Kidney (tissue), 14 donors: ENCODE results near the gene STAU1. TPM values are rescaled to one million over a fixed set of nuclear protein-coding genes. Genes with fewer than 3 reads are reported as not detected.
"Not testable (repeated sequence)": the region's sequence is repeated elsewhere in the genome, so short reads cannot be mapped to it uniquely, and the experiment has no call there.

Experiments used
- DNase-seq, 5 donors: peaks; one replicate each; pipeline ENCODE4 v3.0.0-alpha.2; 2013 to 2020
- FAIRE-seq: peaks from 2 replicates; lab custom pipeline; 2012; peaks lifted over from hg19 to GRCh38; lab: Jason Lieb, UNC
- H3K27ac ChIP-seq, 2 donors: one replicate each; pipeline ENCODE4 v1.7.0; 2013; ENCODE audit warnings: low read depth in 2 of 2, low read length in 2 of 2, inconsistent platforms in 1 of 2
- H3K27me3 ChIP-seq: one replicate; pipeline ENCODE4 v1.7.1; 2013; ENCODE audit warnings: low read length, inconsistent platforms; ENCODE audit not compliant: control insufficient read depth, insufficient read depth
- H3K36me3 ChIP-seq, 3 donors: one replicate each; pipeline versions ENCODE4 v1.7.0 to v1.7.1; 2013; ENCODE audit warnings: low read length in 3 of 3, control low read depth in 1 of 3, inconsistent platforms in 1 of 3; ENCODE audit not compliant: insufficient read depth in 3 of 3, control insufficient read depth in 2 of 3
- H3K4me1 ChIP-seq, 3 donors: one replicate each; pipeline versions ENCODE4 v1.7.0 to v1.7.1; 2013; ENCODE audit warnings: low read length in 3 of 3, inconsistent platforms in 1 of 3, low read depth in 1 of 3; ENCODE audit not compliant: control insufficient read depth in 2 of 3, insufficient read depth in 2 of 3
- H3K4me3 ChIP-seq, 3 donors: one replicate each; pipeline versions ENCODE4 v1.7.0 to v1.8.1; 2013; ENCODE audit warnings: low read length in 3 of 3, control low read depth in 1 of 3, inconsistent platforms in 1 of 3
- H3K9ac ChIP-seq, 3 donors: one replicate each; pipeline versions ENCODE4 v1.7.0 to v1.7.1; 2013; ENCODE audit warnings: low read length in 3 of 3, control low read depth in 1 of 3, inconsistent platforms in 1 of 3
- H3K9me3 ChIP-seq, 3 donors: one replicate each; pipeline versions ENCODE4 v1.7.0 to v1.7.1; 2013; ENCODE audit warnings: low read length in 3 of 3, control low read depth in 1 of 3, inconsistent platforms in 1 of 3; ENCODE audit not compliant: control insufficient read depth in 2 of 3, insufficient read depth in 1 of 3
- CTCF ChIP-seq: IDR thresholded peaks from 3 replicates; pipeline ENCODE4 v1.5.1; 2012; ENCODE audit warnings: mild to moderate bottlenecking, moderate library complexity, borderline replicate concordance; ENCODE audit not compliant: insufficient read depth; ENCODE audit errors: extremely low read depth
- intact Hi-C: fragments of 100-400 bp; cut with DNase I; formaldehyde crosslinking; loops from one replicate; pipeline ENCODE4 v1.11.1; 2022
- polyA plus RNA-seq: library from polyadenylated mRNA; stranded (reverse); fragments of 350-450 nt; fragmentation: Illumina TruSeq; extraction: RNeasy Lipid Tissue Mini Kit (QIAGEN cat#74804); gene quantifications from one replicate; pipeline ENCODE4 v1.2.3, GENCODE V29; 2014; ENCODE audit warnings: low read depth, low replicate concordance; ENCODE audit not compliant: insufficient read depth
- total RNA-seq: library from RNA; stranded (reverse); fragmentation: NEBNext Ultra II Directional; extraction: Animal tissue kit (Norgen Biotek cat#: 25700); gene quantifications from one replicate; pipeline ENCODE4 v1.2.1, GENCODE V29; 2021
- donor health status: control.
- donor health status: control.
- donor health status: control.
- donor health status: control.
- donor health status: control.
- donor health status: DM: yes; HTN: yes; CAD: no.
- donor health status: Normal renal cell carcinoma (clear cell type).

STAU1 gene
- total and polyA plus RNA-seq, 2 donors from 2014 or later = 53.3 to 85.4 TPM

- intact Hi-C loops = no loop called here
- FAIRE-seq = no peak
Measured at GRCh38 chr20:49100972-49101371, 87.2 kb downstream of the STAU1 start.

GRCh38 chr20:49100292-49100691 is 87.8 kb downstream of the STAU1 start:
- H3K9me3 ChIP-seq, H3K27me3 ChIP-seq, H3K4me3 ChIP-seq, H3K4me1 ChIP-seq, FAIRE-seq, intact Hi-C loops, H3K9ac ChIP-seq, DNase-seq, H3K27ac ChIP-seq: not testable (repeated sequence)
- peaks cover 7 to 23% (median 21%) of the 10 kb centered on the region in 3 donors for H3K36me3 ChIP-seq

More at GRCh38 chr20:49100972-49101371, 87.2 kb downstream of the STAU1 start:
- Histone ChIP-seq H3K4me1 (peaks cover 0 to 3% (median 0%) of the 10 kb centered on the region in 3 donors), H3K9ac (no peak overlapping the region), H3K27me3 (no peaks in the 10 kb centered on the region), H3K9me3 (no peaks in the 10 kb centered on the region), H3K36me3 (peaks cover 7 to 21% (median 19%) of the 10 kb centered on the region in 3 donors), H3K4me3 (peak overlapping the region in 1 of 3 donors; percentile 1), H3K27ac (peak overlapping the region in 1 of 2 donors; percentile 24)
- no peak for TF ChIP-seq CTCF
- DNase-seq = peak in 2 of 5 donors; percentile 41 to 45

- no peak for FAIRE-seq
- Histone ChIP-seq H3K9ac (no peak overlapping the region), H3K9me3 (no peaks in the 10 kb centered on the region), H3K36me3 (peaks cover 7 to 33% (median 25%) of the 10 kb centered on the region in 3 donors), H3K27ac (no peak overlapping the region), H3K4me3 (no peak overlapping the region), H3K27me3 (no peaks in the 10 kb centered on the region), H3K4me1 (peaks cover 0 to 3% (median 0%) of the 10 kb centered on the region in 3 donors)
- intact Hi-C loops = no loop called here
- TF ChIP-seq CTCF = no peak
- DNase-seq = no peak
Measured at GRCh38 chr20:49099011-49099410, 89.1 kb downstream of the STAU1 start.

GRCh38 chr20:49098136-49098535 is 90.0 kb downstream of the STAU1 start:
- no peak overlapping the region for H3K4me3 ChIP-seq
- DNase-seq = no peak
- H3K36me3 ChIP-seq = peaks cover 9 to 35% (median 23%) of the 10 kb centered on the region in 3 donors
- intact Hi-C loops = no loop called here
- peaks cover 0 to 3% (median 0%) of the 10 kb centered on the region in 3 donors for H3K4me1 ChIP-seq
- H3K9me3 ChIP-seq = no peaks in the 10 kb centered on the region
- no peak for TF ChIP-seq CTCF
- FAIRE-seq = no peak
- H3K9ac ChIP-seq = no peak overlapping the region
- H3K27me3 ChIP-seq = no peaks in the 10 kb centered on the region
- H3K27ac ChIP-seq = no peak overlapping the region
